ENCODE data around the gene NAA80.

The NAA80 gene

GRCh38 chr3:50256978-50257890, 42.0 kb downstream of the NAA80 start:
- no peaks in the 10 kb centered on the region for H3K9me3 ChIP-seq (ENCODE audit: control insufficient read depth, insufficient read depth, low read length)
- H3K36me3 ChIP-seq (ENCODE audit: control insufficient read depth, low read length), result peaks cover 43% of the 10 kb centered on the region
- no peaks in the 10 kb centered on the region for H3K9me2 ChIP-seq (replicated peaks; ENCODE audit: control insufficient read depth, low read length)
- H3K79me2 ChIP-seq (ENCODE audit: control insufficient read depth, low read length), result no peaks in the 10 kb centered on the region
- no peaks in the 10 kb centered on the region for H4K20me1 ChIP-seq (ENCODE audit: control insufficient read depth, insufficient read depth, low read depth, low read length)
- no peak overlapping the region for H3K27ac ChIP-seq (ENCODE audit: low read depth, low read length)
- H3K27me3 ChIP-seq (ENCODE audit: control insufficient read depth, low read length), result no peaks in the 10 kb centered on the region
- TF ChIP-seq EZH2phosphoT487 (IDR thresholded peaks at IDR 0.05; ENCODE audit: borderline replicate concordance, low read length), result no peak
- TF ChIP-seq, protein P1, sequence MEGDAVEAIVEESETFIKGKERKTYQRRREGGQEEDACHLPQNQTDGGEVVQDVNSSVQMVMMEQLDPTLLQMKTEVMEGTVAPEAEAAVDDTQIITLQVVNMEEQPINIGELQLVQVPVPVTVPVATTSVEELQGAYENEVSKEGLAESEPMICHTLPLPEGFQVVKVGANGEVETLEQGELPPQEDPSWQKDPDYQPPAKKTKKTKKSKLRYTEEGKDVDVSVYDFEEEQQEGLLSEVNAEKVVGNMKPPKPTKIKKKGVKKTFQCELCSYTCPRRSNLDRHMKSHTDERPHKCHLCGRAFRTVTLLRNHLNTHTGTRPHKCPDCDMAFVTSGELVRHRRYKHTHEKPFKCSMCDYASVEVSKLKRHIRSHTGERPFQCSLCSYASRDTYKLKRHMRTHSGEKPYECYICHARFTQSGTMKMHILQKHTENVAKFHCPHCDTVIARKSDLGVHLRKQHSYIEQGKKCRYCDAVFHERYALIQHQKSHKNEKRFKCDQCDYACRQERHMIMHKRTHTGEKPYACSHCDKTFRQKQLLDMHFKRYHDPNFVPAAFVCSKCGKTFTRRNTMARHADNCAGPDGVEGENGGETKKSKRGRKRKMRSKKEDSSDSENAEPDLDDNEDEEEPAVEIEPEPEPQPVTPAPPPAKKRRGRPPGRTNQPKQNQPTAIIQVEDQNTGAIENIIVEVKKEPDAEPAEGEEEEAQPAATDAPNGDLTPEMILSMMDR (IDR thresholded peaks at IDR 0.05; ENCODE audit: low read depth, low read length, poor library complexity, severe bottlenecking), result peak; percentile 89
- no peaks in the 10 kb centered on the region; the same call in 1 of the 2 replicates for H3F3A ChIP-seq (ENCODE audit: control insufficient read depth, insufficient read depth)
- no peak overlapping the region for H3K4me3 ChIP-seq (ENCODE audit: low read length)
- no peak overlapping the region for H3K4me2 ChIP-seq (ENCODE audit: low read length)
- peaks cover 10% of the 10 kb centered on the region for H3K4me1 ChIP-seq (ENCODE audit: control insufficient read depth, low read length)

- Histone ChIP-seq H3K27me3 (ENCODE audit: control insufficient read depth, low read length) (no peaks in the 10 kb centered on the region), H3F3A (ENCODE audit: control insufficient read depth, insufficient read depth) (no peaks in the 10 kb centered on the region; the same call in 1 of the 2 replicates), H4K20me1 (ENCODE audit: control insufficient read depth, insufficient read depth, low read depth, low read length) (peaks cover under 1% of the 10 kb centered on the region; the same call in 1 of the 2 replicates), H3K9me2 (replicated peaks; ENCODE audit: control insufficient read depth, low read length) (no peaks in the 10 kb centered on the region), H3K27ac (ENCODE audit: low read depth, low read length) (no peak overlapping the region), H3K4me1 (ENCODE audit: control insufficient read depth, low read length) (peaks cover 7% of the 10 kb centered on the region), H3K4me3 (ENCODE audit: low read length) (no peak overlapping the region), H3K9me3 (ENCODE audit: control insufficient read depth, insufficient read depth, low read length) (no peaks in the 10 kb centered on the region), H3K4me2 (ENCODE audit: low read length) (no peak overlapping the region), H3K79me2 (ENCODE audit: control insufficient read depth, low read length) (peaks cover 17% of the 10 kb centered on the region), H3K36me3 (ENCODE audit: control insufficient read depth, low read length) (peaks cover 58% of the 10 kb centered on the region)
- TF ChIP-seq EZH2phosphoT487 (IDR thresholded peaks at IDR 0.05; ENCODE audit: borderline replicate concordance, low read length), result no peak
- TF ChIP-seq, protein P1 (IDR thresholded peaks at IDR 0.05; ENCODE audit: low read depth, low read length, poor library complexity, severe bottlenecking), result no peak
Observed at GRCh38 chr3:50255251-50255615, 44.0 kb downstream of the NAA80 start.

- peaks cover 22% of the 10 kb centered on the region for H3K79me2 ChIP-seq (ENCODE audit: control insufficient read depth, low read length)
- H3K9me2 ChIP-seq (replicated peaks; ENCODE audit: control insufficient read depth, low read length), result no peaks in the 10 kb centered on the region
- no peaks in the 10 kb centered on the region for H3K27me3 ChIP-seq (ENCODE audit: control insufficient read depth, low read length)
- no peak overlapping the region for H3K27ac ChIP-seq (ENCODE audit: low read depth, low read length)
- no peak overlapping the region for H3K4me2 ChIP-seq (ENCODE audit: low read length)
- H4K20me1 ChIP-seq (ENCODE audit: control insufficient read depth, insufficient read depth, low read depth, low read length), result peaks cover 6% of the 10 kb centered on the region; the same call in 1 of the 2 replicates
- peaks cover 3% of the 10 kb centered on the region for H3K4me1 ChIP-seq (ENCODE audit: control insufficient read depth, low read length)
- no peaks in the 10 kb centered on the region for H3K9me3 ChIP-seq (ENCODE audit: control insufficient read depth, insufficient read depth, low read length)
- TF ChIP-seq, protein P1 (IDR thresholded peaks at IDR 0.05; ENCODE audit: low read depth, low read length, poor library complexity, severe bottlenecking), result no peak
- TF ChIP-seq EZH2phosphoT487 (IDR thresholded peaks at IDR 0.05; ENCODE audit: borderline replicate concordance, low read length), result no peak
- H3K36me3 ChIP-seq (ENCODE audit: control insufficient read depth, low read length), result peaks cover 62% of the 10 kb centered on the region
- H3K4me3 ChIP-seq (ENCODE audit: low read length), result no peak overlapping the region
- no peaks in the 10 kb centered on the region; the same call in 1 of the 2 replicates for H3F3A ChIP-seq (ENCODE audit: control insufficient read depth, insufficient read depth)
Observed at GRCh38 chr3:50254577-50255250, 44.5 kb downstream of the NAA80 start.

Measured in DOHH2 (cell line).